ENCODE results near the gene LITAF. TPM values are rescaled to one million over a fixed set of nuclear protein-coding genes. Genes with fewer than 3 reads are reported as not detected.

The LITAF gene
- total RNA-seq, 2 experiments from 2014 or later = 12.2 to 43.2 TPM

DNA sequence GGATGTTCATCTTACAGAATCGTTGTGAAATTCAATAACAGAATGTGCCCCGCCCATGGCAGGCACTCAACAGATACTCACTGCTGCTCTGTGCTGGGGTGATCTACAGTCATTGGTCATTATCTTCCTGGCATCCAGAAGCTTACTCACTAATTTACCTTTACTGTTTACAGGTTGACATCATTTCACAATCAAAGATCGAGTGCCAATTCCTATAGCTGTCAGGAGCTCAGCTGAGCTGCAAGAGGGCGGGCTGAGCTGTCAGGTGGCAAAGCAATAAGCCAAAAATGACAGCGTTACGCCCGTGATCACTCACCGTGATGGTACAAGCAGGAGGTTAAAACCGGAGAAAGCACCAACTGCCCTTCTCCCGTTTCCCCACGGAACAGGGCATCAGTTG lies 51.2 kb downstream of the LITAF start:
- H3K36me3 ChIP-seq (ENCODE audit: insufficient read depth, low read length) = no peaks in the 10 kb centered on the region
- H3K4me2 ChIP-seq (ENCODE audit: low read length) = no peak overlapping the region
- H3K9me3 ChIP-seq (ENCODE audit: low read length) = peaks cover 6% of the 10 kb centered on the region; the same call in 1 of the 2 replicates
- POLR2A ChIA-PET = interaction anchor here (0.7 kb wide), 2 partner anchors 41 to 155 kb away, joined by 3 read pairs; no protein-coding TSS in a partner anchor
- H3K4me3 ChIP-seq (ENCODE audit: low read depth, low read length, poor library complexity, severe bottlenecking) = no peak overlapping the region
- no peaks in the 10 kb centered on the region for H3K79me2 ChIP-seq (ENCODE audit: insufficient read depth, low read depth, low read length)
- intact Hi-C loops (cut with micrococcal nuclease; ENCODE audit: unreplicated experiment) = no loop called here
- H2AFZ ChIP-seq (ENCODE audit: low read length) = peak overlapping the region; percentile 47
- H3K4me1 ChIP-seq (ENCODE audit: insufficient read depth, low read length, poor library complexity, severe bottlenecking) = peaks cover 7% of the 10 kb centered on the region
- CTCF ChIA-PET (ENCODE audit: unreplicated experiment) = interaction anchor here (0.5 to 1.1 kb wide), 2 partner anchors 47 to 108 kb away, joined by 3 to 4 read pairs; no protein-coding TSS in a partner anchor
- TF ChIP-seq EZH2phosphoT487 (IDR thresholded peaks at IDR 0.05; ENCODE audit: borderline replicate concordance, low read depth, low read length) = no peak
- TF ChIP-seq, protein P1, sequence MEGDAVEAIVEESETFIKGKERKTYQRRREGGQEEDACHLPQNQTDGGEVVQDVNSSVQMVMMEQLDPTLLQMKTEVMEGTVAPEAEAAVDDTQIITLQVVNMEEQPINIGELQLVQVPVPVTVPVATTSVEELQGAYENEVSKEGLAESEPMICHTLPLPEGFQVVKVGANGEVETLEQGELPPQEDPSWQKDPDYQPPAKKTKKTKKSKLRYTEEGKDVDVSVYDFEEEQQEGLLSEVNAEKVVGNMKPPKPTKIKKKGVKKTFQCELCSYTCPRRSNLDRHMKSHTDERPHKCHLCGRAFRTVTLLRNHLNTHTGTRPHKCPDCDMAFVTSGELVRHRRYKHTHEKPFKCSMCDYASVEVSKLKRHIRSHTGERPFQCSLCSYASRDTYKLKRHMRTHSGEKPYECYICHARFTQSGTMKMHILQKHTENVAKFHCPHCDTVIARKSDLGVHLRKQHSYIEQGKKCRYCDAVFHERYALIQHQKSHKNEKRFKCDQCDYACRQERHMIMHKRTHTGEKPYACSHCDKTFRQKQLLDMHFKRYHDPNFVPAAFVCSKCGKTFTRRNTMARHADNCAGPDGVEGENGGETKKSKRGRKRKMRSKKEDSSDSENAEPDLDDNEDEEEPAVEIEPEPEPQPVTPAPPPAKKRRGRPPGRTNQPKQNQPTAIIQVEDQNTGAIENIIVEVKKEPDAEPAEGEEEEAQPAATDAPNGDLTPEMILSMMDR (conservative IDR thresholded peaks at IDR 0.05; ENCODE audit: low read length) = no peak
- H3K9me2 ChIP-seq (ENCODE audit: insufficient read depth, low read length) = no peaks in the 10 kb centered on the region
- H3K27ac ChIP-seq (ENCODE audit: low read depth, low read length, poor library complexity, severe bottlenecking) = no peak overlapping the region
- DNase-seq (ENCODE audit: low spot score) = no peak
- BruUV-seq (replicated peaks) = no TSS peak
- H4K20me1 ChIP-seq (ENCODE audit: insufficient read depth, low read length) = no peaks in the 10 kb centered on the region

DNA sequence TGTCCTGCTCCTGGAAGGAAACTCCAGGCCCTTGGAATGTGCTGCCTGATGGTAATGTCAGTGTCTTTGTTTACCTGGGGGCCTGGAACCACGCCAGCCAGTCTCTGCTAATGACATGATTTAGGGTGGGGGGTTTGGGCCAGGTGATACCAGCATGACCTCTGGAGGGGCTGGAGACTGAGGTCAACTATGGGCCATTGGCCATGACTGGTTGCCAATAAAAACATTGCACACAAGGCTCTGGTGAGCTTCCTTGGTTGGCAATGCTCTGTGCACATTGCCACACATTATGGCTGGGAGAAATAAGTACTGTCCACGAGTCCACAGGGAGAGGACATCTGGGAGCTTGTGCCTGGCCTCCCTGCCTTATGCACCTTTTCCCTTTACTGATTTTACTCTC lies 52.5 kb downstream of the LITAF start:
- no TSS peak for BruUV-seq (replicated peaks)
- intact Hi-C loops (cut with micrococcal nuclease; ENCODE audit: unreplicated experiment) = no loop called here

More for the DNA sequence above, 52.5 kb downstream of the LITAF start:
- Histone ChIP-seq H4K20me1 (ENCODE audit: insufficient read depth, low read length) (no peaks in the 10 kb centered on the region), H3K36me3 (ENCODE audit: insufficient read depth, low read length) (no peaks in the 10 kb centered on the region), H3K4me3 (ENCODE audit: low read depth, low read length, poor library complexity, severe bottlenecking) (no peak overlapping the region), H3K4me1 (ENCODE audit: insufficient read depth, low read length, poor library complexity, severe bottlenecking) (peaks cover 7% of the 10 kb centered on the region), H3K4me2 (ENCODE audit: low read length) (no peak overlapping the region), H2AFZ (ENCODE audit: low read length) (no peak overlapping the region; the same call in 1 of the 2 replicates), H3K9me2 (ENCODE audit: insufficient read depth, low read length) (no peaks in the 10 kb centered on the region), H3K79me2 (ENCODE audit: insufficient read depth, low read depth, low read length) (no peaks in the 10 kb centered on the region), H3K27ac (ENCODE audit: low read depth, low read length, poor library complexity, severe bottlenecking) (no peak overlapping the region), H3K9me3 (ENCODE audit: low read length) (peaks cover 6% of the 10 kb centered on the region; the same call in 1 of the 2 replicates)
- ChIA-PET POLR2A (interaction anchor here (0.6 kb wide), 1 partner anchor 144 kb away, joined by 3 read pairs; no protein-coding TSS in a partner anchor), CTCF (ENCODE audit: unreplicated experiment) (interaction anchor here (1.1 kb wide), 1 partner anchor 109 kb away, joined by 4 read pairs; no protein-coding TSS in a partner anchor)
- no peak for DNase-seq (ENCODE audit: low spot score)
- no peak for TF ChIP-seq EZH2phosphoT487 (IDR thresholded peaks at IDR 0.05; ENCODE audit: borderline replicate concordance, low read depth, low read length)
- TF ChIP-seq, protein P1 (conservative IDR thresholded peaks at IDR 0.05; ENCODE audit: low read length) = no peak
